NCI-H2107 (cell line): ENCODE results near the gene CITED1.

Source experiments
- DNase-seq: peaks from one replicate; lab custom pipeline; 2025; lab: John Stamatoyannopoulos, UW

CITED1 gene

DNA sequence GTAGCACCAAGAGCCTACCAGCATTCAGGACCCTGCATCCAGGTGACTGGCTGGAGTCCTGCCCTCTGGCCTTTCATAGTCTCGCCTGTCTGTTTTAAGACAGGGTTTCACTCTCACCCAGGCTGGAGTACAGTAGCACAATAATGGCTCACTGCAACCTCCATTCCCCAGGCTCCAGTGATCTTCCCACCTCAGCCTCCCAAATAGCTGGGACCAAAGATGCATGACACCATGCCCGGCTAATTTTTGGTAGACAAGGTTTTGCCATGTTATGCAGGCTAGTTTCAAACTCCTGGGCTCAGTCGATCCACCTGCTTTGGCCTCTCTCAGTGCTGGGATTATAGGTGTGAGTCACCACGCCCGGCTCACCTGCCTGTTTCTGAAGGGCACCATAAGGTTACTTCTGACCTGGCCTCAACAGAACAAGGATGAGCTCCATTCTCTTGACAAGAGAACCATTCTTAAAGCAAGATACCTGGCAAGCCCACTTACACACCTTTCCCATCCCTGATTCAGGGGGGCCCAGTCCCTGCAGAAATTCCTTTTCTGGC, 35.3 kb downstream of the CITED1 start:
- no peak for DNase-seq

GRCh38 chrX:72269671-72270251, 36.0 kb downstream of the CITED1 start:
- DNase-seq, result no peak

DNA sequence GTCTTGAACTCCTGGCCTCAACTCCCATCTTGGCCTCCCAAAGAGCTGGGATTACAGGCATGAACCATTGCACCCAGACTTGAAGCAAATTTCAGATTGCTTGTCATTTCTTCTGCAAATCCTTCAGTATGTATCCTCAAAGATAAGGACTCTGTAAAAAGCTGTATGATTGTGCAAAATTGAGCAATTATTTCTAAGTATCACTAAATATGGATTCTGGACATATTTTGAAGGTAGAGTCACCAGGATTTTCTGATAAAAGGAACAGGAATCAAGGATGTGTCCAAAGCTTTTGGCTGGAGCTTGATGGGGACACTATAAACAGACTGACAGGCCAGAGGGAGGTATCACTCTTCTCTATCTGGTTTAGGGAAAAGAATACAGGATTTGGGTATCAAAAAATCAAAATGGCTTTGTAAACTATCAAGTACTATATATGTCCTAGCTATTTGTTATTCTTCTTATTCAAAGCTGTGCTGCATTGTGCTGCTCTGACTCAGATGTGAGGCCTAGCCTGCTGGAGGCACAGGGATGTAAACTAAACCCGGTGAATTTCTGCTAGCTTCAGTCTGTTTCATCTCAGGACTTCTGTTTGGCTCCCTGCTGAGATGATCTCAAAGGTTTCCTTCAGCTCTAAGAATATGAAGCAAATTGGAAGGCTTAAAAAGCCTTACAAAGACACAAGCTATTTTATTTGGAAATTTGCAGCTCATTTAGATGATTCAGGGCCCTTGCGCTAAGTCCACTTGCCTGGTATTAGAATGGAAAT, 36.9 kb downstream of the CITED1 start:
- DNase-seq, result no peak

DNA sequence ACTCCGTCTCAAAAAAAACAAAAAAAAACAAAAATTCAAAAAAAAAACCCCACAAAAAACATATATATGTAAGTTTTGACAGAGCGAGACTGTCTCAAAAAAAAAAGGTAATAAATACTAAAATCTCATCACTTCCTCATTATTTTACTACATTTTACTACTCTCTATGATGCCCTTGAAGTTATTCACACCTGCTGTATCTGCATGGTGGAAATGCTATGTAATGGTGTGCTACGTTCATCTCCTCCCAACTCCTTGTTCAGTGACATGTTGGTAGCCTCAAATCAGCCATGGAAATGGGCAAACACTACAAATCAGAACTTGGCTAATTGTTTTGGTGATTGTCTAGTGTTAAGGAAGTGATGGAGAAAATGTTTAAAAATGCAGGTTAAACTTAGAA, 40.5 kb downstream of the CITED1 start:
- DNase-seq, result no peak

DNA sequence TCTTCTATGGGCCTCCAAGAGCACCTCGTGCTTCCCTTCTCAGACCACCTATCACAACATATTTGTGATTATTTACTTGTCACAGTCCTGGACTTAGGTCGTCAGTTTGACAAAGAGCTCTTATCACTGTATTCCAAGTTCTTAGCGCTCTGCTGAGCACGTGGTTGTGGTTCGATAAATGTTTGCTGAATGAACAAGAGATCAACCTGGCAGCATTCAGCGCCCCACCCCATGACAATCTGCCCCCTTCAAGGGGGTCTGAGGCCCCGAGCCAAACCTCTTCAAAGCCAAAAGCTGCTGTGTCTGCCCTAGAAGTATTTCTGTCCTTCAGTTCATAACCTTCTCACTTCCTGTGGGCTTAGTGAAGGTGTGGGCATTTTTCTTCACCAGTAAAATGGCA, 43.6 kb downstream of the CITED1 start:
- no peak for DNase-seq

DNA sequence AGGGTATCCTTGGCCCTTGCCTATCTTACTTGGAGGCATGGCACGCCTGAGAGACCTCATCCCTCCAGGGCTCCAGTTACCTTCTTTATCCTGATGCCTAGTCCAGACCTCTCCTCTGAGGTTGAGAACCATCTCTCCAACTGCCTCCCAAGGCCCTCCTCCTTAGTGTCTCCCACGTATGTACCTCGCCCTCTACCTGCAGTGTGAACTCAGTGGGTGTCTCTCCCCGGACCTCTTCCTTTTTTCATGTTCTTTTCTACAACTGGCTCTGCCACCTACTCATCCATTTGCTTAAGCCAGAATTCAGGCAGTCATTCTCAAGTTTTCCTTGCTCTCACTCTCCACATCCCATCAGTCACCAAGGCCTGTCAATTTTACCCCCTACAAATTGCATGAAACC, 45.3 kb downstream of the CITED1 start:
- DNase-seq, result no peak

DNA sequence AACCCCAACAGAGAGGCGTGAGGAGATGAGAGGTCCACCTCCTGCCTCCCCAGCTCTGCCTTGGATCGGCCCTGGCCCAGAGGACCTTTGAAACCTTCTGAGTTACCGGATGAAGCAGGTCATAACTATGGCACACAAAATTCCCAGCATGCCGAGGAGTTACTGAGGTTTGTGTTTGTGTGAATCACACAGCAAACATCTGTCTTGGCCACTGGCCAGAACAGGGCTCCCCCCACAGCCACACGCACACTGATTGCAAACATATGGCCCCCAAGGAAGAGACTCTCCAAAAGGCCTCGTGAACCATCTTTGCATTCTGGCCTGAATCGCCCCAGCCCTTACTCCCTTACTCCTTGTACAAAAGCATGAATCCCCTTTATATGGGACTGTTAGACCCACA, 47.5 kb downstream of the CITED1 start:
- DNase-seq, result no peak

- no peak for DNase-seq
These were observed 49.9 kb downstream of the CITED1 start for GRCh38 chrX:72255864-72256263.

- DNase-seq, result peak; percentile 87
These were observed 50.3 kb downstream of the CITED1 start for GRCh38 chrX:72255445-72255844.

GRCh38 chrX:72254816-72255215, 50.9 kb downstream of the CITED1 start:
- DNase-seq, result no peak

DNA sequence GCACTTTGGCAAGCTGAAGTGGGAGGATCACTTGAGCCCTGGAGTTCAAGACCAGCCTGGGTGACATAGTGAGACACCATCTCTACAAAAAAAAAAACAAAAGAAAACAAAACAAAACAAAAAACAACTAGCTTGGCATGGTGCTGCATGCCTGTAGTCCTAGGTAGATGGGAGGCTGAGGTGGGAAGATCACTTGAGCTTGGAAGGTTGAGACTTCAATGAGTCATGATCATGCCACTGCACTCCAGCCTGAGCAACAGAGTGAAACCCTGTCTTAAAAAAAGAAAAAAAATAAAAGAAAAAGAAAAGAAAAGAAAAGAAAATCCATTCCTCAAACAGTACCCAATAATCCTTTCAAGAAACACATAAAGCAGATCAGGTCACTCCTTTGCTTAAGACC, 52.0 kb downstream of the CITED1 start:
- no peak for DNase-seq
